Muscle layer of colon (tissue), 2 donors: ENCODE results near the gene DEFB110.

ENCODE experiments used
- H3K27ac ChIP-seq: one replicate; pipeline ENCODE4 v1.7.0; 2013; ENCODE audit warnings: low read depth, mild to moderate bottlenecking, low read length, moderate library complexity
- H3K27me3 ChIP-seq, 2 donors: one replicate each; pipeline ENCODE4 v1.7.0; 2013; ENCODE audit warnings: low read length in 2 of 2, mild to moderate bottlenecking in 2 of 2; ENCODE audit not compliant: insufficient read depth in 2 of 2, control insufficient read depth in 1 of 2
- H3K36me3 ChIP-seq: one replicate; pipeline ENCODE4 v1.7.0; 2013; ENCODE audit warnings: mild to moderate bottlenecking, low read length; ENCODE audit not compliant: insufficient read depth
- H3K4me1 ChIP-seq: one replicate; pipeline ENCODE4 v1.7.0; 2013; ENCODE audit warnings: mild to moderate bottlenecking, low read length; ENCODE audit not compliant: insufficient read depth
- H3K4me3 ChIP-seq, 2 donors: one replicate each; pipeline ENCODE4 v1.7.0; 2013; ENCODE audit warnings: low read length in 2 of 2, low read depth in 1 of 2, mild to moderate bottlenecking in 1 of 2, moderate library complexity in 1 of 2
- H3K9ac ChIP-seq: one replicate; pipeline ENCODE4 v1.7.0; 2013; ENCODE audit warnings: low read length
- H3K9me3 ChIP-seq: one replicate; pipeline ENCODE4 v1.7.0; 2013; ENCODE audit warnings: mild to moderate bottlenecking, low read length
- donor health status: abdominal sarcoma.
- donor health status: Adenocarcinoma of cecum.

DEFB110 gene

GRCh38 chr6:50021894-50022293 is at the start of gene DEFB110:
TSS of gene DEFB110 (minus strand) at chr6:50021994. CDS start at chr6:50021935, 59 bp downstream.
- no peaks in the 10 kb centered on the region for H3K27me3 ChIP-seq
- H3K9ac ChIP-seq: no peak within 1 kb of the TSS
- H3K27ac ChIP-seq: no peak within 1 kb of the TSS
- H3K4me3 ChIP-seq: no peak within 1 kb of the TSS
- no peaks in the 10 kb centered on the region for H3K4me1 ChIP-seq
- no peaks in the 10 kb centered on the region for H3K9me3 ChIP-seq
- H3K36me3 ChIP-seq: no peaks in the 10 kb centered on the region

GRCh38 chr6:50070101-50070500 is 48.3 kb upstream of the DEFB110 start:
- H3K27ac ChIP-seq: no peak overlapping the region
- no peaks in the 10 kb centered on the region for H3K36me3 ChIP-seq
- no peak overlapping the region for H3K4me3 ChIP-seq
- no peaks in the 10 kb centered on the region for H3K27me3 ChIP-seq
- no peaks in the 10 kb centered on the region for H3K4me1 ChIP-seq
- H3K9me3 ChIP-seq: no peaks in the 10 kb centered on the region
- no peak overlapping the region for H3K9ac ChIP-seq

GRCh38 chr6:50062051-50062450 is 40.3 kb upstream of the DEFB110 start:
- Histone ChIP-seq H3K27ac (no peak overlapping the region), H3K27me3 (no peaks in the 10 kb centered on the region), H3K36me3 (no peaks in the 10 kb centered on the region), H3K9me3 (no peaks in the 10 kb centered on the region), H3K4me1 (no peaks in the 10 kb centered on the region), H3K4me3 (no peak overlapping the region), H3K9ac (no peak overlapping the region)

- no peaks in the 10 kb centered on the region for H3K36me3 ChIP-seq
- H3K9me3 ChIP-seq: no peaks in the 10 kb centered on the region
These were observed 34.4 kb upstream of the DEFB110 start for GRCh38 chr6:50056242-50056641.

GRCh38 chr6:50049829-50050228 is 28.0 kb upstream of the DEFB110 start, which contains the start of gene DEFB112:
TSS of gene DEFB112 (minus strand) at chr6:50049929. CDS start at chr6:50049869, 60 bp downstream.
- no peaks in the 10 kb centered on the region for H3K27me3 ChIP-seq
- no peak within 1 kb of the TSS for H3K27ac ChIP-seq
- H3K4me3 ChIP-seq: no peak within 1 kb of the TSS
- H3K9me3 ChIP-seq: no peaks in the 10 kb centered on the region
- no peaks in the 10 kb centered on the region for H3K4me1 ChIP-seq
- no peak within 1 kb of the TSS for H3K9ac ChIP-seq
- H3K36me3 ChIP-seq: no peaks in the 10 kb centered on the region

More at GRCh38 chr6:50056242-50056641, 34.4 kb upstream of the DEFB110 start:
- Histone ChIP-seq H3K27ac (no peak overlapping the region), H3K9ac (no peak overlapping the region), H3K27me3 (no peaks in the 10 kb centered on the region), H3K4me3 (no peak overlapping the region), H3K4me1 (no peaks in the 10 kb centered on the region)

- Histone ChIP-seq H3K4me3 (no peak overlapping the region), H3K27ac (no peak overlapping the region), H3K9ac (no peak overlapping the region), H3K36me3 (no peaks in the 10 kb centered on the region), H3K4me1 (no peaks in the 10 kb centered on the region), H3K27me3 (no peaks in the 10 kb centered on the region), H3K9me3 (no peaks in the 10 kb centered on the region)
These were observed 25.2 kb upstream of the DEFB110 start for GRCh38 chr6:50047026-50047425.

- Histone ChIP-seq H3K4me1 (no peaks in the 10 kb centered on the region), H3K27ac (no peak overlapping the region), H3K9me3 (no peaks in the 10 kb centered on the region), H3K4me3 (no peak overlapping the region), H3K27me3 (no peaks in the 10 kb centered on the region), H3K36me3 (no peaks in the 10 kb centered on the region), H3K9ac (no peak overlapping the region)
These were observed 9.2 kb upstream of the DEFB110 start for GRCh38 chr6:50030777-50031562.

- Histone ChIP-seq H3K36me3 (no peaks in the 10 kb centered on the region), H3K4me3 (no peak overlapping the region), H3K27me3 (no peaks in the 10 kb centered on the region), H3K9ac (no peak overlapping the region), H3K9me3 (no peaks in the 10 kb centered on the region), H3K4me1 (no peaks in the 10 kb centered on the region), H3K27ac (no peak overlapping the region)
These were observed 8.6 kb upstream of the DEFB110 start for GRCh38 chr6:50030350-50030749.

- H3K27me3 ChIP-seq: no peaks in the 10 kb centered on the region
- H3K4me3 ChIP-seq: no peak overlapping the region
- no peak overlapping the region for H3K9ac ChIP-seq
- no peaks in the 10 kb centered on the region for H3K9me3 ChIP-seq
- no peaks in the 10 kb centered on the region for H3K4me1 ChIP-seq
- H3K36me3 ChIP-seq: no peaks in the 10 kb centered on the region
- no peak overlapping the region for H3K27ac ChIP-seq
These were observed 3.5 kb upstream of the DEFB110 start for GRCh38 chr6:50025258-50025657.

- Histone ChIP-seq H3K36me3 (no peaks in the 10 kb centered on the region), H3K27ac (no peak overlapping the region), H3K27me3 (no peaks in the 10 kb centered on the region), H3K4me3 (no peak overlapping the region), H3K9ac (no peak overlapping the region), H3K9me3 (no peaks in the 10 kb centered on the region), H3K4me1 (no peaks in the 10 kb centered on the region)
These were observed 14.0 kb downstream of the DEFB110 start for GRCh38 chr6:50007819-50008218.

GRCh38 chr6:50003139-50003538 is 18.7 kb downstream of the DEFB110 start:
- Histone ChIP-seq H3K27me3 (no peaks in the 10 kb centered on the region), H3K36me3 (no peaks in the 10 kb centered on the region), H3K4me3 (no peak overlapping the region), H3K9me3 (no peaks in the 10 kb centered on the region), H3K4me1 (no peaks in the 10 kb centered on the region), H3K9ac (no peak overlapping the region), H3K27ac (no peak overlapping the region)

- Histone ChIP-seq H3K4me1 (no peaks in the 10 kb centered on the region), H3K27ac (no peak overlapping the region), H3K9me3 (no peaks in the 10 kb centered on the region), H3K4me3 (no peak overlapping the region), H3K36me3 (no peaks in the 10 kb centered on the region), H3K9ac (no peak overlapping the region), H3K27me3 (no peaks in the 10 kb centered on the region)
These were observed 26.5 kb downstream of the DEFB110 start for GRCh38 chr6:49995278-49995677.
